GM19468 (cell line): ENCODE results near the gene MLLT11.
"Not testable (repeated sequence)": the region's sequence is repeated elsewhere in the genome, so short reads cannot be mapped to it uniquely, and the experiment has no call there.

Source experiments
- ATAC-seq: cut with Tn5 transposase; IDR thresholded peaks from one replicate; pipeline ENCODE4 v1.9.1; 2021; ENCODE audit warnings: mild to moderate bottlenecking, moderate library complexity, moderate number of reproducible peaks; ENCODE audit not compliant: unreplicated experiment; ENCODE audit errors: extremely low read depth

MLLT11 gene

DNA sequence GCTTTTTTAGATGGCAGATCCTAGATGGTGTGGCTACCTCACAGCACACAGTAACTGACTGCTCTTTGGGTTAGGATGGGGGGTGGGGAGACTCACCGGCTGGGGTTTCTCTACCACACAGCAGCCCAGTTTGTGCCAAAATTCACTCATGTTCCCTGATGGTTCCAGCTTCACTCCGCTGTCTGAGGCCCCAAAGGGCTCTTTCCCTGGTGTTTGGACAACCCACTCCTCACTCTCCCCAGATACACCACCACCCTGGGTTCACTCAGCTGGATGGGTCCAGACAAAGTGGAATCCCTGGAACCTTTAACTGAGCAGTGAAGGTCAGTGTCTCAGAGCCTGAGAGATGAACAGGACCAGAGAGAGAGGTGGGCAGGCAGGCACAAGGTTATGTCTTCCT lies 4.6 kb upstream of the MLLT11 start:
- ATAC-seq, result no peak

- no peak for ATAC-seq
Measured at GRCh38 chr1:151056149-151056548, 4.0 kb upstream of the MLLT11 start.

DNA sequence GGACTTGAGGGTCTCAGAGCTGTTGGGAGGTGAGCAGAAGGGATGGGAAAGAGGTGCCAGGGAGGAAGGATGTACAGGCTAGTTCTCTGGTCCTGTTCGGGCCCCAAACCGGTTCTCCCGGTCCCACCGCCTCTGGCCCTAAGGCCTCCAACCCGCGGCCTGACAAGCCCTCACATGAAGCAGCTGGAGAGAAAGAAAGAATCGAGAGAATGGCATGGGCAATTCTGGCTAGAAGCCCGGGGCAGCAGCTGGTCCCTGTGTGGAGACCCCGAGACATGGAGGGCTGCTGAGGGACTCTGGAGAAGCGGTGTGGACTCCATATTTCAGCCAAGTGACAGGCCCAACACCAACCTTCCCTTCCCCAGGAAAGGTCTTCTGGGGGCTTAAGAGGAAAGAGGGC lies 1.5 kb upstream of the MLLT11 start:
- no peak for ATAC-seq

GRCh38 chr1:151059109-151060006 lies 839 bp upstream of the MLLT11 start, which contains the start of gene CDC42SE1:
Gene CDC42SE1 (minus strand): TSS chr1:151059622. CDS start chr1:151055730, 3,892 bp downstream.
- peak; percentile 63 for ATAC-seq

GRCh38 chr1:151060657-151061421 lies 642 bp downstream of the MLLT11 start:
- no peak for ATAC-seq

GRCh38 chr1:151061704-151062103 lies 1.5 kb downstream of the MLLT11 start:
- no peak for ATAC-seq

DNA sequence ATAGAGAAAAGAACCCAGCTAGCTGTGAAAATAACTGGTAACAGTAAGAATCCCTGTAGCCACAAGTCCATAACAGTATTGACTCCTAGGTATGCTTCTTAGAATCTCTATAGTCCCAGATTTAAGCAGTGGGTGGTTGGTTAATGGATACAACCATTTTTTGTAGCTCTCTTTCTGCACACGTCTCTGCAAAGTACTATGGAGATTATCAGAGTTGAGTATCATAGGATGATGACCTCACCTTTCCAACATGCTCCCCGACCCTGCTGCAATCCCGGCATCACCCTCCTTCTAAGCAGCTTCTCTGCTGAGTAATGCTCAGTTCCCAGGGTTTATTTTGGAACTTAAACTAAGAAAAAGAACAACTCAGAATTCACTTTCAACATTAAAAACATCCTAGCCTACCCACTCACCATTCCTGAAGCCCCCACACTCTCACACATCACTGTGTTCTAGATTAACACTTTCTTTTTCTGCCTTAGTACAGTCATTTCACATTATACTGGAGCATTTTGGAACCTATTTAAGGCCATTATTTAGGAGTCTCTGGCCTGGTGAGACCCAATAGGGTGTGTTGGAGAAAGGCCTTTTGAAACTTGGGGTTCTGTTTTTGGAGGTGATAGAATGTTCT lies 2.7 kb downstream of the MLLT11 start:
- ATAC-seq, result no peak

DNA sequence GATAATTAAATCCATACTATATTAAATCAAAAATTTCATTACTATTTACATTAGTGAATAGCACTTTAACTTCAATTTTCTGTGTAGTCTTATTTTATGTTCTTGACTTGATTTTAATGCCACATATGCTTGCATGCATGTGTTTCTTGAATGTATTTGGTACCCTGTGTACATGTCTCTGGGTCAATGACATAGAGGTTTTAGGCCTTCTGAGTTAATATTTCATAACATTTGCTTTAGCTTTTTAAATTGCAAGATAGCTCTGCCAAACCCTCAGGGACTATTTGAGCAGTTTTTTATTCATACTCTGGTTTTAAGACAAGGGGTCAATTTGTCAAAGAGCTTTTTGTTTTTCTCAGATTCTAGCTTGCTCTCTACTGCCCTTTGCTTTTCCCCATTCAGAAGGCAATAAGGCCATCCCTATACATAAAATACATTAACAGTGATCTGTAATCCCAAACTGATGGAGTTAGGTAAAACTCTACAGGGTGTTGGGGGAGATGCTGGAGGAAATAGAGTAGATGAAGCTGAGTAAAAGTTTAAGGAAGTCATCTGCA lies 5.0 kb downstream of the MLLT11 start:
- no peak for ATAC-seq

GRCh38 chr1:151067185-151067584 lies 7.0 kb downstream of the MLLT11 start:
- no peak for ATAC-seq

DNA sequence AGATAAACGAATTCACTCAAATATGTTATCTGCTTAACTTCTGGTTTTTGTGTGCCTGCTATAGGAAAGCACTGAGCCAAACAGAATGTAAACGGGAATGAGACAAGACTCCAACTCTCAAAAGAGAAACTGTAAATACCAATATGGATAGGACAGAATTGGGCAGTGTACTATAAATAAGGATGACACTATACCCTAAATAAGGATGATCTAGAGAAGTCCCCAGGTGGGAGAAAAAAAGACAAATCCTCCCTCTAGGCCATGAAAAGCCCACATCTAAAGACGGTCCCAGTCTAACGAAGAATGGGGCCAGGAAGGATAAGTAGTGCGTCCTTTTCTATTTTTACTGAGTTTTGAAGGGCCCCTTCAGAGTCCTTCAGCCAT lies 8.9 kb downstream of the MLLT11 start:
- ATAC-seq, result no peak

DNA sequence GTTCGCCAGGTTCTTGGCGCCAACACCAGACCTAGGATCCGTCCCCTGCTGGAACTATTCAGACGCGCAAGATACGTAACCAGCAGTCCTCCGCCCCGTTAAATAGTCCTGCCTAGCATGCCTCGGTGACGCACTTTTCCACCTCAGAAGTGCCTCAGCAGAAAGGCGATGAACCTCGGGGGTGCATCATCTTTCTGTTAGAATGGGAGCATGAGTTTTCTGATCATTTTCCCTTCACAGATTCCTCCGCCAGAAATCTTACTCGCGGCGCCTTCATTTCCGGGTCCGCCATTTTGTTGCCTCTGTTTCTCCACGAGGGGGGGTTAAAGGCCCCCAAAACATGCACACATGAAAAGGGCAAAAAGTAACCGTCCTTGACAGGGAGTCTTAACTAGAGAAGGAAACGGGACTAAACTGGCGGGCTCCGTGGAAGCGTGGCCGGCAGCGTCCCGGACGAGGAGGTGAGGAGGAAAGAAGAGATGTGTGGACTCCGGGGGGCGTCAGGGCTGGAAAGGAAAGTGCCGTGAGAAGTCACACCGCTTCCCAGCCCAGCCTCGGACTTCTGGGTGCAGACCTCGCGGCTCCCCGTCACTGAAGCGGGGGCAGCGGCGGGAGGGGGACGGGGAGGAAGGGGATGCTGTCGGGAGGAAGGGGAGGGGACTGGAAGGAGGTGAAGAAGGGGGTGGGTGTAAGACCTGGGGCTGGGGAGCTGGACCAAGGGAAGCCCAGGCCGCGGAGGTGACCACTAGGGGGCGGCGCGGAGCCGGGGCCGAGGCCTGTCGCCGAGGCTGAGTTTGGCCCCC lies 10.5 kb downstream of the MLLT11 start, which contains the start of gene GABPB2:
GABPB2 (plus strand) TSS at position 288 of the 803 bp plus-strand sequence. CDS start 17,429 bp downstream, outside the sequence.
- ATAC-seq, result peak; percentile 23

DNA sequence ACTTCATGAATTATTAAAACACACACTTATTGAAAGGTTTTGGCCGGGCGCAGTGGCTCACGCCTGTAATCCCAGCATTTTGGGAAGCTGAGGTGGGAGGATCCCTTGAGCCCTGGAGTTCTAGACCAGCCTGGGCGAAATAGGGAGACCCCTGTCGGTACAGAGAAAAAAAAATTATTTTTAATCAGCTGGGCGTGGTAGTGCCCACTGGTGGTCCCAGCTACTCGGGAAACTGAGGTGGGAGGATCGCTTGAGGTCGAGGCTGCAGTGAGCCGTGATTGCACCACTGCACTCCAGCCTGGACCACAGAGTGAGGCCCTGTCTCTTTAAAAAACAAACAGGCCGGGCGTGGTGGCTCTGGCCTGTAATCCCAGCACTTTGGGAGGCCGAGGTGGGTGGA lies 12.0 kb downstream of the MLLT11 start:
- ATAC-seq, result no peak

DNA sequence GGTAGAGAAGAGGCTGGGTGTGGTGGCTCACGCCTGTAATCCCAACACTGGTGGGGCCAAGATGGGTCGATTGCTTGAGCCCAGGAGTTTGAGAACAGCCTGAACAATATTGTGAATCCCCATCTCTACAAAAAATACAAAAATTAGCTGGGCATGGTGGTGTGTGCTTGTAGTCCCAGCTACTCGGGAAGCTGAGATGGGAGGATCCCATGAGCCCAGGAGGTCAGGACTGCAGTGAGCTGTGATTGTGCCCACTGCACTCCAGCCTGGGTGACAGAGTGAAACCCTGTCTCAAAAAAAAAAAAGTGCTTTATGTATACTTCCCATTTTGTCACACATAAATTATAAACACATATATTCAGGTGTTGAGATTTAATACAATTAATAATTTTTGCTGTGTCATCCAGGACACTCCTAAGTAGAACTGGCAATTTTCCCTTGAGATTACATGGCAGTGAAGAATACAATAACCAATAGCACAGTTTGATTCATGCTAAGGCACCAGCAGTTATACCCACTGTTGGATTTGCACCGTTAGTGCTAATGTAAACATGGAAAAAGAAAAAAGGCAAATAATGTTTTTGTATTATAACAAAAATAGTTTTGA lies 25.9 kb downstream of the MLLT11 start:
- ATAC-seq, result no peak

GRCh38 chr1:151097426-151097825 lies 37.2 kb downstream of the MLLT11 start:
- ATAC-seq, result not testable (repeated sequence)

- no peak for ATAC-seq
Measured at GRCh38 chr1:151098126-151098525, 37.9 kb downstream of the MLLT11 start.

DNA sequence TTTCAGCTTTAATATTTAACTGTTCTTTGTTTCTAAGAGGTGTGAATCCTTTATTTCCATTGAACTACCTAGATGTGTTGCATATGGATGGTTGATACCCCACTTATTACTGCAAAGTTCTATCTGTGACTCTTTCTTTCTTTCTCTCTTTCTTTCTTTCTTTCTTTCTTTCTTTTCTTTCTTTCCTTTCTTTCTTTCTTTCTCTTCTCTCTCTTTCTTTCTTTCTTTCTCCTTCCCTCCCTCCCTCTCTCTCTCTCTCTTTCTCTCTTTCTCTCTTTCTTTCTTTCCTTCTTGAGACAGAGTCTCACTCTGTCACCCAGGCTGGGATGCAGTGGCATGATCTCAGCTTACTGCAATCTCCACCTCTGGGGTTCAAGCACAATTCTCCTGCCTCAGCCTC lies 44.4 kb downstream of the MLLT11 start:
- ATAC-seq, result no peak

GRCh38 chr1:151106894-151107293 lies 46.7 kb downstream of the MLLT11 start:
- no peak for ATAC-seq

- no peak for ATAC-seq
Measured at GRCh38 chr1:151108331-151108730, 48.1 kb downstream of the MLLT11 start.

DNA sequence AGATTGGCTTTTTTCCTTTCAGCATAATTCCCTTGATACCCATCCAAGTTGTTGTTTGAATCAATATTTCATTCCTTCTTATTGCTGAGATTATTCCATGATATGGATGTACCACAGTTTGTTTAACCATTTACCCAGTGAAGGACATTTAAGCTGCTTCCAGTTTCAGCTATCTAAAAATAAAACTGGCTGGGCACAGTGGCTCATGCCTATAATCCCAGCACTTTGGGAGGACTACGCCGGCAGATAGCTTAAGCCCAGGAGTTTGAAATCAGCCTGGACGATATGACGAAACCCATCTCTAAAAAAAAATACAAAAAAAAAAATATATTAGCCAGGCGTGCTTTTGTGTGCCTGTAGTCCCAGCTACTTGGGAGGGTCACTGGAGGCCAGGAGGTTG lies 53.7 kb downstream of the MLLT11 start:
- ATAC-seq, result no peak
